Measurements from ENCODE around the gene BLCAP. TPM values are rescaled to one million over a fixed set of nuclear protein-coding genes. Genes with fewer than 3 reads are reported as not detected.

BLCAP gene
- total and polyA plus RNA-seq, 2 of the 4 experiments (the other 2 are of a cell fraction) = 17.7 to 67.3 TPM

DNA sequence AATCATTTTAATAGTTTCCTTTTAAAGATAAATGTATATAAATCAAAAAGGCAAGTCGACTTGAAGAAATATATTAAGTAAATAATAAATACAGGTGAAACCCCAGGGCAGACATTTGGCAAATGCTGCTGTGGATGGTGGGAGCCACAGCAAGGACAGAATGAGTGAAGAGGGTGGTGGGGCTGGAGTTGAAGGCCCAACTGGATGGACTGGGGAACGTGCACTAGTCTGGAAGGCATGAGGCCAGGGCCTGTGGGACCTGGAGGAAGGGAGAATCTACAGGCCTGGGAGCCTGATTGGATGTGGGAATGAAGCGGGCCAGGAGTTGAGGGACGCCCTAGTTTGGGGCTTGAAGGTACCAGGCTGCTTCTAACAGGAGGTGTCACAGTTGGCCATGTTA is 30.6 kb upstream of the BLCAP start:
- no peak overlapping the region for H2AK9ac ChIP-seq (replicated peaks; ENCODE audit: low read depth, low read length, poor library complexity)
- no peak overlapping the region for H3K27ac ChIP-seq (ENCODE audit: insufficient read depth, low read length)
- no peaks in the 10 kb centered on the region for H3K36me3 ChIP-seq (ENCODE audit: control insufficient read depth, insufficient read depth, low read length)
- in situ Hi-C loops (cut with MboI; ENCODE audit: low sequenced_read_pairs) = no loop called here
- H3K27me3 ChIP-seq (ENCODE audit: control insufficient read depth, insufficient read depth, low read length) = peaks cover 25% of the 10 kb centered on the region
- ChIA-PET CTCF (no interaction called here), POLR2A (ENCODE audit: unreplicated experiment) (interaction anchor here (0.6 kb wide), 2 partner anchors 17 to 284 kb away, joined by 3 to 6 read pairs; no protein-coding TSS in a partner anchor)
- no peaks in the 10 kb centered on the region for H4K20me1 ChIP-seq (ENCODE audit: insufficient read depth, low read length)
- no peak for DNase-seq
- no peak overlapping the region for H2BK120ac ChIP-seq (ENCODE audit: low read depth, low read length)
- H2AK5ac ChIP-seq (ENCODE audit: low read depth, low read length) = no peak overlapping the region
- no peak overlapping the region for H3K9ac ChIP-seq (ENCODE audit: low read depth, low read length)
- no peak overlapping the region for H3K4me2 ChIP-seq (ENCODE audit: low read depth, low read length)
- H2AFZ ChIP-seq (replicated peaks; ENCODE audit: low read length, poor library complexity) = no peak overlapping the region
- no peak overlapping the region for H2BK5ac ChIP-seq (ENCODE audit: low read depth, low read length, poor library complexity, severe bottlenecking)
- no peak overlapping the region for H3K23ac ChIP-seq (ENCODE audit: low read depth, low read length)
- H3K14ac ChIP-seq (replicated peaks; ENCODE audit: low read depth, low read length) = no peak overlapping the region
- TF ChIP-seq CEBPB (IDR thresholded peaks at IDR 0.05; ENCODE audit: low read depth, low read length) (no peak), MAFK (IDR thresholded peaks at IDR 0.05; ENCODE audit: low read depth, low read length) (no peak), RAD21 (IDR thresholded peaks at IDR 0.05; ENCODE audit: low read length) (no peak), POLR2A (IDR thresholded peaks at IDR 0.05; ENCODE audit: low read depth, low read length) (no peak)
- no peaks in the 10 kb centered on the region for H3K4me1 ChIP-seq (ENCODE audit: control insufficient read depth, insufficient read depth, low read length)
- H3K79me1 ChIP-seq (ENCODE audit: low read depth in 1 of 2, low read length in 2 of 2) = no peaks in the 10 kb centered on the region
- no peak overlapping the region for H4K91ac ChIP-seq (ENCODE audit: insufficient read depth, low read depth, low read length)
- no peak overlapping the region for H4K5ac ChIP-seq (ENCODE audit: low read depth, low read length)
- no peak overlapping the region for H3K56ac ChIP-seq (ENCODE audit: extremely low read depth, insufficient read depth, low read length)
- H2BK15ac ChIP-seq (ENCODE audit: low read depth, low read length) = no peak overlapping the region
- 33% methylated on average over 1 of the region's 4 CpGs; no CpG with 5 or more reads in 1 of the 2 experiments for WGBS, 2 experiments (ENCODE audit: extremely low coverage in 2 of 2, insufficient read length in 1 of 2)
- no peaks in the 10 kb centered on the region for H3K9me1 ChIP-seq (ENCODE audit: insufficient read depth, low read length)
- no peak overlapping the region for H4K8ac ChIP-seq (ENCODE audit: low read depth in 2 of 2, low read length in 2 of 2)
- ATAC-seq (ENCODE audit: low read depth) = no peak
- no TSS peak for BruUV-seq (replicated peaks)
- intact Hi-C loops (cut with micrococcal nuclease) = no loop called here
- dilution Hi-C loops (cut with HindIII; ENCODE audit: low sequenced_read_pairs, unreplicated experiment) = no loop called here
- H3K18ac ChIP-seq (ENCODE audit: low read depth, low read length) = no peak overlapping the region
- H2BK20ac ChIP-seq (ENCODE audit: low read depth, low read length) = no peak overlapping the region
- no peak overlapping the region for H3K4me3 ChIP-seq (ENCODE audit: insufficient read depth, low read depth, low read length)
- no peak overlapping the region for H3K4ac ChIP-seq (ENCODE audit: low read depth, low read length)
- no peaks in the 10 kb centered on the region for H3K9me3 ChIP-seq (ENCODE audit: control insufficient read depth, insufficient read depth, low read length)
